ENCODE results near the gene EFCAB14. TPM values are rescaled to one million over a fixed set of nuclear protein-coding genes. Genes with fewer than 3 reads are reported as not detected.
A peak's percentile ranks its signal among the peaks of the same experiment; 100 is the strongest.

The EFCAB14 gene
- total RNA-seq, 1 donor from 2014 or later, result 64.6 TPM

GRCh38 chr1:46691997-46692790 is 26.7 kb downstream of the EFCAB14 start:
- TF ChIP-seq CTCF (conservative IDR thresholded peaks at IDR 0.05), result peak; percentile 51
- Mint-ChIP-seq H3K27me3 (no peaks in the 10 kb centered on the region), H3K27ac (peak overlapping the region; percentile 59), H3K9me3 (no peaks in the 10 kb centered on the region), H3K4me1 (ENCODE audit: unreplicated experiment) (peaks cover 16% of the 10 kb centered on the region), H3K4me3 (peak overlapping the region; percentile 4), H3K36me3 (peaks cover 33% of the 10 kb centered on the region)
- DNase-seq (ENCODE audit: extremely low spot score, unreplicated experiment), result no peak

- DNase-seq (ENCODE audit: extremely low spot score, unreplicated experiment), result no peak
- peaks cover 27% of the 10 kb centered on the region for H3K36me3 Mint-ChIP-seq
These were observed 27.9 kb downstream of the EFCAB14 start for GRCh38 chr1:46690931-46691421.

GRCh38 chr1:46689897-46690296 is 29.0 kb downstream of the EFCAB14 start:
- DNase-seq (ENCODE audit: extremely low spot score, unreplicated experiment), result no peak
- Mint-ChIP-seq H3K4me3 (no peak overlapping the region), H3K36me3 (peaks cover 17% of the 10 kb centered on the region), H3K9me3 (no peaks in the 10 kb centered on the region), H3K27ac (no peak overlapping the region), H3K27me3 (no peaks in the 10 kb centered on the region), H3K4me1 (ENCODE audit: unreplicated experiment) (peaks cover 20% of the 10 kb centered on the region)
- TF ChIP-seq CTCF (conservative IDR thresholded peaks at IDR 0.05), result no peak

More at GRCh38 chr1:46690931-46691421, 27.9 kb downstream of the EFCAB14 start:
- Mint-ChIP-seq H3K4me3 (no peak overlapping the region), H3K27me3 (no peaks in the 10 kb centered on the region), H3K27ac (no peak overlapping the region), H3K9me3 (no peaks in the 10 kb centered on the region), H3K4me1 (ENCODE audit: unreplicated experiment) (peaks cover 20% of the 10 kb centered on the region)
- TF ChIP-seq CTCF (conservative IDR thresholded peaks at IDR 0.05), result no peak

GRCh38 chr1:46689356-46689755 is 29.6 kb downstream of the EFCAB14 start:
- no peak for TF ChIP-seq CTCF (conservative IDR thresholded peaks at IDR 0.05)
- H3K27ac Mint-ChIP-seq, result no peak overlapping the region
- DNase-seq (ENCODE audit: extremely low spot score, unreplicated experiment), result no peak
- no peaks in the 10 kb centered on the region for H3K27me3 Mint-ChIP-seq
- no peaks in the 10 kb centered on the region for H3K9me3 Mint-ChIP-seq
- H3K4me3 Mint-ChIP-seq, result no peak overlapping the region
- H3K36me3 Mint-ChIP-seq, result peaks cover 19% of the 10 kb centered on the region
- peaks cover 20% of the 10 kb centered on the region for H3K4me1 Mint-ChIP-seq (ENCODE audit: unreplicated experiment)

GRCh38 chr1:46687921-46688509 is 30.9 kb downstream of the EFCAB14 start:
- peaks cover 20% of the 10 kb centered on the region for H3K4me1 Mint-ChIP-seq (ENCODE audit: unreplicated experiment)
- DNase-seq (ENCODE audit: extremely low spot score, unreplicated experiment), result no peak
- H3K27me3 Mint-ChIP-seq, result no peaks in the 10 kb centered on the region
- TF ChIP-seq CTCF (conservative IDR thresholded peaks at IDR 0.05), result no peak
- H3K4me3 Mint-ChIP-seq, result no peak overlapping the region
- H3K9me3 Mint-ChIP-seq, result no peaks in the 10 kb centered on the region
- H3K36me3 Mint-ChIP-seq, result peaks cover 26% of the 10 kb centered on the region
- H3K27ac Mint-ChIP-seq, result peak overlapping the region; percentile 1

All from type B pancreatic cell (in vitro differentiated cells).